Measurements from ENCODE around the gene DOLPP1.

DOLPP1 gene

DNA sequence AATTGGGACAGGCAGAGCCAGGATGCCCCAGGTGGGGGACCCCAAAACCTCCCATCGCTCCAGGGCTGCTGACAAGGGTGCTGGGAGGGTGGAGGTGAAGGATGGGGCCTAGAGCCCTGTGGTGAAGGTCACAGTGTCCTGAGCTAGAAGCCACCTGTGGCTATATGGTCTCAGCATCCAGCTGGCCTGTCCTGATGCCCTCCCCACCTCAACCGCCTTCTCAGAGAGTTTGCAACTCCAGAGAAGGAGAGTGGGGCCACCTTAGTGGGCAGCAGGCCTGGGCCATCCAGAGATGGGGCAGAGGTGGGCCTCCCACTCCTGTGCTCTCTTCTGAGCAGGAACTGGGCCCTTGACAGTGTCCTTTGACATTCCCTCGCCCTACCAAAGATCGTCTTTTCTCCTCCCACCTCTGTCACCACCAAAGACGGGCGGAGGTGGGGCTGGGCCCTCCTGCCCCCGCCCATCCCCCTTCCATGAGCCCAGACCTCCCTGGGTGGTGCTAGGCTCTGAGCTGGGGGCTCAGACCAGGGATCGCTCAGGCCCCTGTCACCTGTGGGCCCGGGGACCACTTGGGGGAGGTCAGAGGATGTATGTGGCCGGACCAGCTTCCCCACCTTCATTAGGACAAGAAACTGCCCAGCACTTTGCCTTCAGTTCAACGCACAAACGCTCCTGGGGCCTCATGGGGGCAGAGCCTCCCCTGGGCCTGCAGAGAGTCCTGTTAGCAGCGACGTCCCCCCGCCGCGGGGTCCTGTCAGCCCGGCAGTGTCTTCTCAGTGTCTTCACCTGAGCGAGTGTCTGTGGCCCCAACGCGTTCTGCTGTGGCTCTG is 10.0 kb upstream of the DOLPP1 start:
- H3K4me3 ChIP-seq (ENCODE audit: low read depth, low read length) = no peak overlapping the region
- ChIA-PET POLR2A (no interaction called here), CTCF (no interaction called here)
- no peak for TF ChIP-seq CTCF (IDR thresholded peaks at IDR 0.05; ENCODE audit: insufficient read depth, low read length, missing control alignments)
- DNase-seq (ENCODE audit: low read depth, low spot score) = no peak

- no peak for DNase-seq (ENCODE audit: low read depth, low spot score)
- ChIA-PET CTCF (no interaction called here), POLR2A (no interaction called here)
- TF ChIP-seq CTCF (IDR thresholded peaks at IDR 0.05; ENCODE audit: insufficient read depth, low read length, missing control alignments) = no peak
- no peak overlapping the region for H3K4me3 ChIP-seq (ENCODE audit: low read depth, low read length)
Measured at GRCh38 chr9:129071526-129072126, 9.3 kb upstream of the DOLPP1 start.

DNA sequence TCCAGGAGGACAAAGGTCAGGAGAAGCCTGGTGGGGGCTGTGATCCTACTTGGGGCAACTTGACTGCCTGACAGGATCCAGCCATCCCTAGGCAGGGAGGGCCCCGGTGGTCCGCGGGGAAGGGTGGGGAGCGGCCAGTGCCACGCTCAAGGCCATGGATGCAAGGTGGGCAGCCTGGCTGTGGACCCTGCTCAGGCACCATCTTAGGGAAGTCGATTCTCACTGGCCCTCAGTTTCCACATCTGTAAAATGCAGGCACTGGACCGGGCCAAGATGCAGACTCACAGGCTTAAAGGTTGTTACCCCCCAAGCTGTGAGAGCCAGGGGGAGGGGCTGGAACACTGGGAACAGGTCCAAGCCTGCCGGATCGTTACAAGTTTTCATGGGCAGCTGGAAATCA is 8.7 kb upstream of the DOLPP1 start:
- CTCF ChIA-PET = no interaction called here
- H3K4me3 ChIP-seq (ENCODE audit: low read depth, low read length) = no peak overlapping the region
- POLR2A ChIA-PET = no interaction called here
- DNase-seq (ENCODE audit: low read depth, low spot score) = no peak
- no peak for TF ChIP-seq CTCF (IDR thresholded peaks at IDR 0.05; ENCODE audit: insufficient read depth, low read length, missing control alignments)

GRCh38 chr9:129073404-129073803 is 7.5 kb upstream of the DOLPP1 start:
- CTCF ChIA-PET = interaction anchor here (1.5 kb wide), 1 partner anchor 8 kb away, joined by 3 read pairs; no protein-coding TSS in a partner anchor
- no peak for DNase-seq (ENCODE audit: low read depth, low spot score)
- POLR2A ChIA-PET = no interaction called here
- no peak for TF ChIP-seq CTCF (IDR thresholded peaks at IDR 0.05; ENCODE audit: insufficient read depth, low read length, missing control alignments)
- H3K4me3 ChIP-seq (ENCODE audit: low read depth, low read length) = no peak overlapping the region

DNA sequence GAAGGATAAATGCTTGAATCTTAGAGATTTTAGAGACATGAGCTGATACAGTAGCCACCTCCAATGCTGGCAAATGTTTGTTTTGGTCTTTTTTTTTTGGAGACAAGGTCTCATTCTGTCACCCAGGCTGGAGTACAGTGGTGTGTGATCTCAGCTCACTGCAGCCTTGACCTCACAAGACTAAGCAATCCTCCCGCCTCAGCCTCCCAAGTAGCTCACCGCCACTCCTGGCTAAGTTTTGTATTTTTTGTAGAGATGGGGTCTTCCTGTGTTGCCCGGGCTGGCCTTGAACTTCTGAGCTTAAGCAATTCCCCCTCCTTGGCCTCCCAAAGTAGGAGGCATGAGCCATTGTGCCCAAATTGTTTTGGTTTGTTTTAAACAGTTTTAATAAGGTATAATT is 6.8 kb upstream of the DOLPP1 start:
- DNase-seq (ENCODE audit: low read depth, low spot score) = no peak
- CTCF ChIA-PET = interaction anchor here (1.5 kb wide), 1 partner anchor 8 kb away, joined by 3 read pairs; no protein-coding TSS in a partner anchor
- POLR2A ChIA-PET = no interaction called here

More for the DNA sequence above, 6.8 kb upstream of the DOLPP1 start:
- no peak for TF ChIP-seq CTCF (IDR thresholded peaks at IDR 0.05; ENCODE audit: insufficient read depth, low read length, missing control alignments)
- no peak overlapping the region for H3K4me3 ChIP-seq (ENCODE audit: low read depth, low read length)

All from AG04449 (cell line).